ENCODE measurements around the gene MBNL2.

DNA sequence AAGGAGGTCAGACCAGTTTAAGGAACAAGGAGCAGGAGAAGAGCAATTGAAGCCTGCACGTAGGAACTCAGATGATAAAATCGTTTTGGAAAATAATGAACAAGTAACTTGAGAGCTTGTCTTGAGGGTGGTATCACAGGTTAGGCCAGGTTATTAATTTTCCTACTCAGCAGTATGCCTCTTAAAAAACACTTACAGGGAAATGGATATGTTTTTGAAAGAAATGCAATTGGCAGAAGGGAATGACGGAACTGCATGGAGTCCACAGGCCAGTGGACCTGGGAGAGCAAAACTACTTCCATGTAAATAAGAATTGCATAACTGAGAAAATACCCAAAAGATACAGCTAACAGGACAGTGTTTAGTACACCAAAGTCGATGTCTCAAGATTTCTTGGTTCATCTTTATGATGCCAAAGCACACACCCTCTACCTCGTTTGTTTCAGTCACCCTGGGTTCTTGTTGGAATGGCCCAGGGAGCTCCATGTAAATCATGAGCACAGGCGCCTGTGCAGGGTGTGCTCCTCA is 35.2 kb downstream of the MBNL2 start:
- TF ChIP-seq, protein P1, sequence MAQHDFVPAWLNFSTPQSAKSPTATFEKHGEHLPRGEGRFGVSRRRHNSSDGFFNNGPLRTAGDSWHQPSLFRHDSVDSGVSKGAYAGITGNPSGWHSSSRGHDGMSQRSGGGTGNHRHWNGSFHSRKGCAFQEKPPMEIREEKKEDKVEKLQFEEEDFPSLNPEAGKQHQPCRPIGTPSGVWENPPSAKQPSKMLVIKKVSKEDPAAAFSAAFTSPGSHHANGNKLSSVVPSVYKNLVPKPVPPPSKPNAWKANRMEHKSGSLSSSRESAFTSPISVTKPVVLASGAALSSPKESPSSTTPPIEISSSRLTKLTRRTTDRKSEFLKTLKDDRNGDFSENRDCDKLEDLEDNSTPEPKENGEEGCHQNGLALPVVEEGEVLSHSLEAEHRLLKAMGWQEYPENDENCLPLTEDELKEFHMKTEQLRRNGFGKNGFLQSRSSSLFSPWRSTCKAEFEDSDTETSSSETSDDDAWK (CRISPR knock-in tag; IDR thresholded peaks at IDR 0.05): no peak
- TF ChIP-seq MAFK (conservative IDR thresholded peaks at IDR 0.05 in 1 of 2, IDR thresholded peaks at IDR 0.05 in 1 of 2; ENCODE audit: low read length in 2 of 2): 0 out of 4 replicates have a peak, but pooled peaks of 1 of the 2 experiments have one; percentile 5
